HEK293 (cell line): ENCODE measurements around the gene SELENOF.

ENCODE experiments used
- HOXA7 ChIP-seq: sonication (generic); formaldehyde crosslinking; IDR thresholded peaks from 2 replicates; pipeline ENCODE4 v1.8.1; 2022; ENCODE audit warnings: missing genetic modification reagents, borderline replicate concordance
- ZBTB17 ChIP-seq: fragments of 450-650 bp; formaldehyde crosslinking; IDR thresholded peaks from 2 replicates; pipeline ENCODE4 v1.5.1; 2016; ENCODE audit warnings: missing biosample characterization, missing genetic modification characterization
- ZBTB20 ChIP-seq: fragments of 450-650 bp; formaldehyde crosslinking; IDR thresholded peaks from 2 replicates; pipeline ENCODE4 v1.5.1; 2016; ENCODE audit warnings: missing biosample characterization, missing genetic modification characterization
- ZBTB21 ChIP-seq: fragments of 450-650 bp; formaldehyde crosslinking; IDR thresholded peaks from 2 replicates; pipeline ENCODE4 v1.5.1; 2017; ENCODE audit warnings: missing biosample characterization, missing genetic modification characterization
- ZBTB8A ChIP-seq: fragments of 450-650 bp; formaldehyde crosslinking; IDR thresholded peaks from 2 replicates; pipeline ENCODE4 v1.5.1; 2016; ENCODE audit warnings: missing biosample characterization, missing genetic modification characterization
- ZNF114 ChIP-seq: fragments of 450-650 bp; formaldehyde crosslinking; IDR thresholded peaks from 2 replicates; pipeline ENCODE4 v1.5.0; 2017; ENCODE audit warnings: missing biosample characterization, missing genetic modification characterization
- ZNF169 ChIP-seq: fragments of 450-650 bp; formaldehyde crosslinking; IDR thresholded peaks from 2 replicates; pipeline ENCODE4 v1.5.1; 2016; ENCODE audit warnings: missing biosample characterization, missing genetic modification characterization
- ZNF202 ChIP-seq: fragments of 450-650 bp; formaldehyde crosslinking; IDR thresholded peaks from 2 replicates; pipeline ENCODE4 v1.5.1; 2016; ENCODE audit warnings: missing biosample characterization, missing genetic modification characterization, borderline replicate concordance
- ZNF214 ChIP-seq: fragments of 450-650 bp; formaldehyde crosslinking; IDR thresholded peaks from 2 replicates; pipeline ENCODE4 v1.5.1; 2017; ENCODE audit warnings: missing biosample characterization, mild to moderate bottlenecking, missing genetic modification characterization, borderline replicate concordance
- ZNF292 ChIP-seq: fragments of 450-650 bp; formaldehyde crosslinking; IDR thresholded peaks from 2 replicates; pipeline ENCODE4 v1.5.1; 2016; ENCODE audit warnings: low read depth, missing biosample characterization, missing genetic modification characterization, borderline replicate concordance
- ZNF37A ChIP-seq: fragments of 450-650 bp; IDR thresholded peaks from 2 replicates; pipeline ENCODE4 v1.5.1; 2018; ENCODE audit warnings: missing biosample characterization, missing genetic modification characterization
- ZNF473 ChIP-seq: fragments of 450-650 bp; formaldehyde crosslinking; IDR thresholded peaks from 2 replicates; pipeline ENCODE4 v1.5.1; 2017; ENCODE audit warnings: missing biosample characterization, missing genetic modification characterization
- ZNF571 ChIP-seq: fragments of 450-650 bp; formaldehyde crosslinking; IDR thresholded peaks from 2 replicates; pipeline ENCODE4 v1.5.0; 2017; ENCODE audit warnings: missing biosample characterization, missing genetic modification characterization
- ZNF660 ChIP-seq: fragments of 450-650 bp; IDR thresholded peaks from 2 replicates; pipeline ENCODE4 v1.5.1; 2018; ENCODE audit warnings: missing biosample characterization, mild to moderate bottlenecking, missing genetic modification characterization
- ZSCAN16 ChIP-seq: fragments of 450-650 bp; formaldehyde crosslinking; IDR thresholded peaks from 2 replicates; pipeline ENCODE4 v1.5.1; 2016; ENCODE audit warnings: missing biosample characterization, missing genetic modification characterization
- TF ChIP-seq, protein P1 (sequence below): fragments of 450-650 bp; formaldehyde crosslinking; IDR thresholded peaks from 2 replicates; pipeline ENCODE4 v1.5.1; 2016; ENCODE audit warnings: missing biosample characterization, missing genetic modification characterization
- TF ChIP-seq, protein P2 (sequence below): fragments of 450-650 bp; formaldehyde crosslinking; IDR thresholded peaks from 2 replicates; pipeline ENCODE4 v1.5.1; 2016; ENCODE audit warnings: missing biosample characterization, missing genetic modification characterization
- TF ChIP-seq, protein P3 (sequence below): fragments of 450-650 bp; formaldehyde crosslinking; IDR thresholded peaks from 2 replicates; pipeline ENCODE4 v1.5.1; 2017; ENCODE audit warnings: missing biosample characterization, missing genetic modification characterization
- TF ChIP-seq, protein P4 (sequence below): fragments of 450-650 bp; formaldehyde crosslinking; IDR thresholded peaks from 2 replicates; pipeline ENCODE4 v1.5.1; 2016; ENCODE audit warnings: missing biosample characterization, missing genetic modification characterization
- TF ChIP-seq, protein P5 (sequence below): fragments of 450-650 bp; formaldehyde crosslinking; IDR thresholded peaks from 2 replicates; pipeline ENCODE4 v1.5.1; 2016; ENCODE audit warnings: missing biosample characterization, missing genetic modification characterization, borderline replicate concordance
- TF ChIP-seq, protein P6 (sequence below): fragments of 450-650 bp; formaldehyde crosslinking; IDR thresholded peaks from 2 replicates; pipeline ENCODE4 v1.5.1; 2016; ENCODE audit warnings: missing biosample characterization, missing genetic modification characterization
- TF ChIP-seq, protein P7 (sequence below): fragments of 450-650 bp; formaldehyde crosslinking; IDR thresholded peaks from 2 replicates; pipeline ENCODE4 v1.5.1; 2016; ENCODE audit warnings: missing biosample characterization, missing genetic modification characterization
- TF ChIP-seq, protein P8 (sequence below): fragments of 450-650 bp; formaldehyde crosslinking; IDR thresholded peaks from 2 replicates; pipeline ENCODE4 v1.5.1; 2016; ENCODE audit warnings: missing biosample characterization, missing genetic modification characterization

SELENOF gene

DNA sequence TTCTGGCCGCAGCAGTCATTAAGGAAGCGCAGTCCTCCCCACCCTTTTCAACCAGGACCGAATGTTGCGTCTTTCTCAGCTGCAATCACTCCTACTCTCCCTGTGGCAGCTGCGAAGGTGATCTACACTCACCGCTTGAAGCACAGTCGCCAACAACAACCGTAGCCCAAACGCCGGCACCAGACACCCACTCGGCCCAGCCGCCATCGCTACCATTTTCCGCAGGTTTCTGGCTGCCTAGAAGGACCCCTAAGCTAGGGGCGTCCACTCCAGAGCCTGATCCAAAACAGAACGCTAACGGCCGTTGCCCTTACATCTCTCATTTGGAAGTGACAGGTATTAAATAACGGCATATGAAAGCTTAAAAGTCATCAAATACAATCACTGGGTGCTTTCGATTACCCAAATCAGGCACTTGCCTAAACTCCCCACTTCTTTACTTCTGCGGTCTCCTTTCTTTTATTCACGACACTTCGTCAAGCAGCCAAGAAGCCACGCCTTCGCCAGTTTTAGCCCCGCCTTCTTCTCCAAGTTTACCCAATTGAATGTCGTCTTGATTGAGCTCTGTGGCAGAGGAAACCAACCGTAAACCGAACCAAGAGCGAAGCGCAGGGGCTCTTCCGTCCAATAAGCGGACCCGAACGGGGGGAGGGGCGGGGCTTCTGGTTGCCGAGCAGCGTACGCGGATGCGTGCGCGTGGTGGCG is at the start of gene SELENOF (continued):
- TF ChIP-seq ZNF37A (tag by site-specific recombination) = no peak
- no peak for TF ChIP-seq ZSCAN16 (tag by site-specific recombination)
- TF ChIP-seq, protein P1, sequence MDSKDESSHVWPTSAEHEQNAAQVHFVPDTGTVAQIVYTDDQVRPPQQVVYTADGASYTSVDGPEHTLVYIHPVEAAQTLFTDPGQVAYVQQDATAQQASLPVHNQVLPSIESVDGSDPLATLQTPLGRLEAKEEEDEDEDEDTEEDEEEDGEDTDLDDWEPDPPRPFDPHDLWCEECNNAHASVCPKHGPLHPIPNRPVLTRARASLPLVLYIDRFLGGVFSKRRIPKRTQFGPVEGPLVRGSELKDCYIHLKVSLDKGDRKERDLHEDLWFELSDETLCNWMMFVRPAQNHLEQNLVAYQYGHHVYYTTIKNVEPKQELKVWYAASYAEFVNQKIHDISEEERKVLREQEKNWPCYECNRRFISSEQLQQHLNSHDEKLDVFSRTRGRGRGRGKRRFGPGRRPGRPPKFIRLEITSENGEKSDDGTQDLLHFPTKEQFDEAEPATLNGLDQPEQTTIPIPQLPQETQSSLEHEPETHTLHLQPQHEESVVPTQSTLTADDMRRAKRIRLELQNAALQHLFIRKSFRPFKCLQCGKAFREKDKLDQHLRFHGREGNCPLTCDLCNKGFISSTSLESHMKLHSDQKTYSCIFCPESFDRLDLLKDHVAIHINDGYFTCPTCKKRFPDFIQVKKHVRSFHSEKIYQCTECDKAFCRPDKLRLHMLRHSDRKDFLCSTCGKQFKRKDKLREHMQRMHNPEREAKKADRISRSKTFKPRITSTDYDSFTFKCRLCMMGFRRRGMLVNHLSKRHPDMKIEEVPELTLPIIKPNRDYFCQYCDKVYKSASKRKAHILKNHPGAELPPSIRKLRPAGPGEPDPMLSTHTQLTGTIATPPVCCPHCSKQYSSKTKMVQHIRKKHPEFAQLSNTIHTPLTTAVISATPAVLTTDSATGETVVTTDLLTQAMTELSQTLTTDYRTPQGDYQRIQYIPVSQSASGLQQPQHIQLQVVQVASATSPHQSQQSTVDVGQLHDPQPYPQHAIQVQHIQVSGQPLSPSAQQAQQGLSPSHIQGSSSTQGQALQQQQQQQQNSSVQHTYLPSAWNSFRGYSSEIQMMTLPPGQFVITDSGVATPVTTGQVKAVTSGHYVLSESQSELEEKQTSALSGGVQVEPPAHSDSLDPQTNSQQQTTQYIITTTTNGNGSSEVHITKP (tag by site-specific recombination) = peak; percentile 23; the same call in 1 of the 2 replicates
- TF ChIP-seq ZNF571 = no peak
- TF ChIP-seq, protein P2, sequence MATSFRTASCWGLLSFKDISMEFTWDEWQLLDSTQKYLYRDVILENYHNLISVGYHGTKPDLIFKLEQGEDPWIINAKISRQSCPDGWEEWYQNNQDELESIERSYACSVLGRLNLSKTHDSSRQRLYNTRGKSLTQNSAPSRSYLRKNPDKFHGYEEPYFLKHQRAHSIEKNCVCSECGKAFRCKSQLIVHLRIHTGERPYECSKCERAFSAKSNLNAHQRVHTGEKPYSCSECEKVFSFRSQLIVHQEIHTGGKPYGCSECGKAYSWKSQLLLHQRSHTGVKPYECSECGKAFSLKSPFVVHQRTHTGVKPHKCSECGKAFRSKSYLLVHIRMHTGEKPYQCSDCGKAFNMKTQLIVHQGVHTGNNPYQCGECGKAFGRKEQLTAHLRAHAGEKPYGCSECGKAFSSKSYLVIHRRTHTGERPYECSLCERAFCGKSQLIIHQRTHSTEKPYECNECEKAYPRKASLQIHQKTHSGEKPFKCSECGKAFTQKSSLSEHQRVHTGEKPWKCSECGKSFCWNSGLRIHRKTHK = no peak
- no peak for TF ChIP-seq HOXA7 (CRISPR knock-in tag)
- TF ChIP-seq ZNF114 (tag by site-specific recombination) = no peak
- no peak for TF ChIP-seq ZNF292 (tag by site-specific recombination)
- no peak for TF ChIP-seq ZBTB20
- peak; percentile 81; the same call in 1 of the 2 replicates for TF ChIP-seq ZNF660 (tag by site-specific recombination)
- no peak; the same call in 1 of the 2 replicates for TF ChIP-seq ZBTB21 (tag by site-specific recombination)
- TF ChIP-seq ZNF169 (tag by site-specific recombination) = no peak
- TF ChIP-seq, protein P3, sequence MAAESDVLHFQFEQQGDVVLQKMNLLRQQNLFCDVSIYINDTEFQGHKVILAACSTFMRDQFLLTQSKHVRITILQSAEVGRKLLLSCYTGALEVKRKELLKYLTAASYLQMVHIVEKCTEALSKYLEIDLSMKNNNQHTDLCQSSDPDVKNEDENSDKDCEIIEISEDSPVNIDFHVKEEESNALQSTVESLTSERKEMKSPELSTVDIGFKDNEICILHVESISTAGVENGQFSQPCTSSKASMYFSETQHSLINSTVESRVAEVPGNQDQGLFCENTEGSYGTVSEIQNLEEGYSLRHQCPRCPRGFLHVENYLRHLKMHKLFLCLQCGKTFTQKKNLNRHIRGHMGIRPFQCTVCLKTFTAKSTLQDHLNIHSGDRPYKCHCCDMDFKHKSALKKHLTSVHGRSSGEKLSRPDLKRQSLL (tag by site-specific recombination) = no peak; the same call in 1 of the 2 replicates
- TF ChIP-seq ZNF202 = no peak
- no peak; the same call in 1 of the 2 replicates for TF ChIP-seq ZBTB8A (tag by site-specific recombination)
- peak; percentile 74 for TF ChIP-seq ZBTB17 (tag by site-specific recombination)
- no peak for TF ChIP-seq ZNF214 (tag by site-specific recombination)
- TF ChIP-seq ZNF473 (tag by site-specific recombination) = no peak
- TF ChIP-seq, protein P4, sequence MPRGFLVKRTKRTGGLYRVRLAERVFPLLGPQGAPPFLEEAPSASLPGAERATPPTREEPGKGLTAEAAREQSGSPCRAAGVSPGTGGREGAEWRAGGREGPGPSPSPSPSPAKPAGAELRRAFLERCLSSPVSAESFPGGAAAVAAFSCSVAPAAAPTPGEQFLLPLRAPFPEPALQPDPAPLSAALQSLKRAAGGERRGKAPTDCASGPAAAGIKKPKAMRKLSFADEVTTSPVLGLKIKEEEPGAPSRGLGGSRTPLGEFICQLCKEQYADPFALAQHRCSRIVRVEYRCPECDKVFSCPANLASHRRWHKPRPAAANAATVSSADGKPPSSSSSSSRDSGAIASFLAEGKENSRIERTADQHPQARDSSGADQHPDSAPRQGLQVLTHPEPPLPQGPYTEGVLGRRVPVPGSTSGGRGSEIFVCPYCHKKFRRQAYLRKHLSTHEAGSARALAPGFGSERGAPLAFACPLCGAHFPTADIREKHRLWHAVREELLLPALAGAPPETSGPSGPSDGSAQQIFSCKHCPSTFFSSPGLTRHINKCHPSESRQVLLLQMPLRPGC (tag by site-specific recombination) = 0 out of 2 replicates have a peak, but pooled peaks have one; percentile 40
- TF ChIP-seq, protein P5, sequence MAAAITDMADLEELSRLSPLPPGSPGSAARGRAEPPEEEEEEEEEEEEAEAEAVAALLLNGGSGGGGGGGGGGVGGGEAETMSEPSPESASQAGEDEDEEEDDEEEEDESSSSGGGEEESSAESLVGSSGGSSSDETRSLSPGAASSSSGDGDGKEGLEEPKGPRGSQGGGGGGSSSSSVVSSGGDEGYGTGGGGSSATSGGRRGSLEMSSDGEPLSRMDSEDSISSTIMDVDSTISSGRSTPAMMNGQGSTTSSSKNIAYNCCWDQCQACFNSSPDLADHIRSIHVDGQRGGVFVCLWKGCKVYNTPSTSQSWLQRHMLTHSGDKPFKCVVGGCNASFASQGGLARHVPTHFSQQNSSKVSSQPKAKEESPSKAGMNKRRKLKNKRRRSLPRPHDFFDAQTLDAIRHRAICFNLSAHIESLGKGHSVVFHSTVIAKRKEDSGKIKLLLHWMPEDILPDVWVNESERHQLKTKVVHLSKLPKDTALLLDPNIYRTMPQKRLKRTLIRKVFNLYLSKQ (tag by site-specific recombination) = no peak
- TF ChIP-seq, protein P6, sequence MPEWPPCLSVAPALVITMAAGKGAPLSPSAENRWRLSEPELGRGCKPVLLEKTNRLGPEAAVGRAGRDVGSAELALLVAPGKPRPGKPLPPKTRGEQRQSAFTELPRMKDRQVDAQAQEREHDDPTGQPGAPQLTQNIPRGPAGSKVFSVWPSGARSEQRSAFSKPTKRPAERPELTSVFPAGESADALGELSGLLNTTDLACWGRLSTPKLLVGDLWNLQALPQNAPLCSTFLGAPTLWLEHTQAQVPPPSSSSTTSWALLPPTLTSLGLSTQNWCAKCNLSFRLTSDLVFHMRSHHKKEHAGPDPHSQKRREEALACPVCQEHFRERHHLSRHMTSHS (tag by site-specific recombination) = no peak
- TF ChIP-seq, protein P7, sequence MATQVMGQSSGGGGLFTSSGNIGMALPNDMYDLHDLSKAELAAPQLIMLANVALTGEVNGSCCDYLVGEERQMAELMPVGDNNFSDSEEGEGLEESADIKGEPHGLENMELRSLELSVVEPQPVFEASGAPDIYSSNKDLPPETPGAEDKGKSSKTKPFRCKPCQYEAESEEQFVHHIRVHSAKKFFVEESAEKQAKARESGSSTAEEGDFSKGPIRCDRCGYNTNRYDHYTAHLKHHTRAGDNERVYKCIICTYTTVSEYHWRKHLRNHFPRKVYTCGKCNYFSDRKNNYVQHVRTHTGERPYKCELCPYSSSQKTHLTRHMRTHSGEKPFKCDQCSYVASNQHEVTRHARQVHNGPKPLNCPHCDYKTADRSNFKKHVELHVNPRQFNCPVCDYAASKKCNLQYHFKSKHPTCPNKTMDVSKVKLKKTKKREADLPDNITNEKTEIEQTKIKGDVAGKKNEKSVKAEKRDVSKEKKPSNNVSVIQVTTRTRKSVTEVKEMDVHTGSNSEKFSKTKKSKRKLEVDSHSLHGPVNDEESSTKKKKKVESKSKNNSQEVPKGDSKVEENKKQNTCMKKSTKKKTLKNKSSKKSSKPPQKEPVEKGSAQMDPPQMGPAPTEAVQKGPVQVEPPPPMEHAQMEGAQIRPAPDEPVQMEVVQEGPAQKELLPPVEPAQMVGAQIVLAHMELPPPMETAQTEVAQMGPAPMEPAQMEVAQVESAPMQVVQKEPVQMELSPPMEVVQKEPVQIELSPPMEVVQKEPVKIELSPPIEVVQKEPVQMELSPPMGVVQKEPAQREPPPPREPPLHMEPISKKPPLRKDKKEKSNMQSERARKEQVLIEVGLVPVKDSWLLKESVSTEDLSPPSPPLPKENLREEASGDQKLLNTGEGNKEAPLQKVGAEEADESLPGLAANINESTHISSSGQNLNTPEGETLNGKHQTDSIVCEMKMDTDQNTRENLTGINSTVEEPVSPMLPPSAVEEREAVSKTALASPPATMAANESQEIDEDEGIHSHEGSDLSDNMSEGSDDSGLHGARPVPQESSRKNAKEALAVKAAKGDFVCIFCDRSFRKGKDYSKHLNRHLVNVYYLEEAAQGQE (tag by site-specific recombination) = 0 out of 2 replicates have a peak, but pooled peaks have one; percentile 55
- TF ChIP-seq, protein P8, sequence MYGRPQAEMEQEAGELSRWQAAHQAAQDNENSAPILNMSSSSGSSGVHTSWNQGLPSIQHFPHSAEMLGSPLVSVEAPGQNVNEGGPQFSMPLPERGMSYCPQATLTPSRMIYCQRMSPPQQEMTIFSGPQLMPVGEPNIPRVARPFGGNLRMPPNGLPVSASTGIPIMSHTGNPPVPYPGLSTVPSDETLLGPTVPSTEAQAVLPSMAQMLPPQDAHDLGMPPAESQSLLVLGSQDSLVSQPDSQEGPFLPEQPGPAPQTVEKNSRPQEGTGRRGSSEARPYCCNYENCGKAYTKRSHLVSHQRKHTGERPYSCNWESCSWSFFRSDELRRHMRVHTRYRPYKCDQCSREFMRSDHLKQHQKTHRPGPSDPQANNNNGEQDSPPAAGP (tag by site-specific recombination) = peak; percentile 61
